Kidney epithelial cell (primary cell): Measurements from ENCODE around the gene SKAP1. TPM values are rescaled to one million over a fixed set of nuclear protein-coding genes. Genes with fewer than 3 reads are reported as not detected.

Source experiments
- DNase-seq: peaks from one replicate; pipeline ENCODE4 v3.0.0-alpha.2; 2010; ENCODE audit warnings: low read depth
- H3K27me3 ChIP-seq: 2 replicates; pipeline ENCODE4 v1.6.0; 2011; ENCODE audit warnings: low read length; ENCODE audit not compliant: control insufficient read depth, insufficient read depth
- H3K36me3 ChIP-seq: 2 replicates; pipeline ENCODE4 v1.5.1; 2011; ENCODE audit warnings: low read length; ENCODE audit not compliant: control insufficient read depth, insufficient read depth
- H3K4me3 ChIP-seq: 2 replicates; pipeline ENCODE4 v1.5.1; 2011; ENCODE audit warnings: low read depth, mild to moderate bottlenecking, control low read depth, low read length
- CTCF ChIP-seq: IDR thresholded peaks from 2 replicates; pipeline ENCODE4 v1.5.1; 2011; ENCODE audit warnings: mild to moderate bottlenecking, moderate library complexity, low read length, control low read depth, inconsistent platforms; ENCODE audit not compliant: insufficient read depth, poor library complexity, severe bottlenecking
- total RNA-seq: library from RNA; depleted of rRNA; stranded (reverse); fragments of >200 nt; gene quantifications from 2 replicates; pipeline ENCODE4 v1.2.3, GENCODE V29; 2015

SKAP1 gene
- total RNA-seq, 1 donor from 2014 or later = 5.6 TPM

- no peaks in the 10 kb centered on the region for H3K27me3 ChIP-seq
- TF ChIP-seq CTCF = no peak
- DNase-seq = no peak
- no peaks in the 10 kb centered on the region for H3K36me3 ChIP-seq
- no peak overlapping the region for H3K4me3 ChIP-seq
These were observed 41.9 kb upstream of the SKAP1 start for GRCh38 chr17:48471817-48472410.

GRCh38 chr17:48470388-48471034 lies 40.5 kb upstream of the SKAP1 start:
- no peak overlapping the region for H3K4me3 ChIP-seq
- DNase-seq = no peak
- no peaks in the 10 kb centered on the region for H3K27me3 ChIP-seq

GRCh38 chr17:48469227-48469626 lies 39.2 kb upstream of the SKAP1 start:
- DNase-seq = no peak

More at GRCh38 chr17:48470388-48471034, 40.5 kb upstream of the SKAP1 start:
- no peak for TF ChIP-seq CTCF
- H3K36me3 ChIP-seq = no peaks in the 10 kb centered on the region

DNA sequence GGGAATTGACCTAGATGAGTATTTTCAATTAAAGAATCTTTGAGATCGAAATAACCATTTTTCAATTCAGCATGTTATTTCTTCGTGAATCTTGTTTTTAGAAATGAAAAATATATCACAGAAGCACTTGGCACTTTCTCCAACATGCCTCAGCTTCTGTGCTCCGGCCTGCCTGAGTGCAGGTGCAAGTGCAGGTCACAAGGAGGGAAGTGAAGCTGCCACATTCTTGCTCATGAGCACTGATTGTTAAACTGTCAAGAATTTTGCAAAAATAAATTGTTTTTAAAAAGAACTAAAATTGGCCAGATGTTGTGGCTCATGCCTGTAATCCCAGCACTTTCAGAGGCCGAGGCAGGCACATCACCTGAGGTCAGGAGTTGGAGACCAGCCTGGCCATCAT lies 38.3 kb upstream of the SKAP1 start:
- no peak for TF ChIP-seq CTCF
- Histone ChIP-seq H3K27me3 (no peaks in the 10 kb centered on the region), H3K4me3 (no peak overlapping the region), H3K36me3 (no peaks in the 10 kb centered on the region)
- DNase-seq = no peak

More at GRCh38 chr17:48469227-48469626, 39.2 kb upstream of the SKAP1 start:
- Histone ChIP-seq H3K36me3 (no peaks in the 10 kb centered on the region), H3K4me3 (no peak overlapping the region), H3K27me3 (no peaks in the 10 kb centered on the region)
- TF ChIP-seq CTCF = no peak

DNA sequence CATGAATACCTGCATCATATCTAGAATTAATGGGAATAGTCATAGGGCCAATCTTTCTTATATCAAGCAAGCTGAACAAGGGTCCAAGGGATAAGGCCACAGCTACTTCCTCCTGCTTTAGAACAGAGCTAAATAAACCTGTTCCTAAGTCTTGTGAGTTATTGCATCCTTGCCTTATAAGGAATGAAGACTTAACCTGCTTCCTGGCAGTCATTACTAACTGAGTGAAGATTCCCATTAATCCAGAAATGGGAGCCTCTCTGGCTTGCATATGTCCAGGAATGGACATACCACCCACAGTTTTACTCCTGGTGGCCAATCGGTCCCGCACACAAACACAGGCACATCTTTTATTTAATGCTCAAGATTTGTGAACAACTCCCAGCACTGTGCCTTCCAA lies 35.9 kb upstream of the SKAP1 start:
- no peak for TF ChIP-seq CTCF
- H3K36me3 ChIP-seq = no peaks in the 10 kb centered on the region

DNA sequence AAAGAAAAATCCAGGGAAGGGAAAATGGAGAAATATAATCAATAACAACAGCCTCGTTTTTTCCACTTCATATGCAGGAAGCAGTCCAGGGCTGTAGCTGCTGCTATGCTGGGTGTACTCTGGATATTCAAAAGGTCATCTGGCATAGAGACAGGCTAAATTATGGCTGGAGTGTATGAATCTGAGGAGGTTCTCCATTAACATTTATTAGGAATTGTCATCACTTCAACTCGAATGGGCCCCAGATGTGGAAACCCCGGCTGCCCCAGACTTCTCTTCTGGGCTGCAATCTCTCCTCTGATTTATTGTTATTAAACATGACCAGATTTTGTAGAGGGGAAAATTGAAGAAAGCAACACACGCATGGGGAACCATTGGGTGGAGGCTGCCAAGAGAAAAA lies 33.5 kb upstream of the SKAP1 start:
- no peaks in the 10 kb centered on the region for H3K27me3 ChIP-seq
- H3K4me3 ChIP-seq = no peak overlapping the region
- no peak for DNase-seq
- no peak for TF ChIP-seq CTCF
- H3K36me3 ChIP-seq = no peaks in the 10 kb centered on the region

More for the DNA sequence above, 35.9 kb upstream of the SKAP1 start:
- no peak for DNase-seq
- Histone ChIP-seq H3K27me3 (no peaks in the 10 kb centered on the region), H3K4me3 (no peak overlapping the region)
